A204.1 (cell line): Measurements from ENCODE around the gene OR52E5.

Experiments used
- FAIRE-seq: peaks from 2 replicates; lab custom pipeline; 2012; peaks lifted over from hg19 to GRCh38; lab: Jason Lieb, UNC

OR52E5 gene

GRCh38 chr11:5937868-5938602 is 45.0 kb downstream of the OR52E5 start:
- FAIRE-seq, result no peak

- FAIRE-seq, result no peak
Measured at GRCh38 chr11:5938603-5938965, 45.6 kb downstream of the OR52E5 start.

GRCh38 chr11:5940748-5941147 is 47.7 kb downstream of the OR52E5 start:
- no peak for FAIRE-seq

GRCh38 chr11:5941951-5942350 is 48.9 kb downstream of the OR52E5 start, which contains the start of gene OR56A3:
OR56A3 (plus strand) TSS chr11:5942251; CDS start chr11:5947347, 5,096 bp downstream.
- no peak for FAIRE-seq
